DOHH2 (cell line): ENCODE data around the gene ADCY4.

Experiments used
- H3F3A ChIP-seq: fragments of 200-600 bp; sonication (generic), shearing (Covaris generic); 2 replicates; pipeline ENCODE4 v1.6.0; 2016; ENCODE audit warnings: antibody characterized with exemption, mild to moderate bottlenecking; ENCODE audit not compliant: control insufficient read depth, insufficient read depth
- H3K27ac ChIP-seq: fragments of 200-600 bp; sonication (generic); 2 replicates; pipeline ENCODE4 v1.5.1; 2014; ENCODE audit warnings: low read depth, mild to moderate bottlenecking, low read length, moderate library complexity
- H3K27me3 ChIP-seq: fragments of 200-600 bp; sonication (generic); 2 replicates; pipeline ENCODE4 v1.6.1; 2014; ENCODE audit warnings: mild to moderate bottlenecking, low read length, mixed read lengths; ENCODE audit not compliant: control insufficient read depth
- H3K36me3 ChIP-seq: fragments of 200-600 bp; sonication (generic); 2 replicates; pipeline ENCODE4 v1.6.1; 2014; ENCODE audit warnings: mild to moderate bottlenecking, low read length, moderate library complexity, mixed read lengths; ENCODE audit not compliant: control insufficient read depth
- H3K4me1 ChIP-seq: fragments of 200-600 bp; sonication (generic); 2 replicates; pipeline ENCODE4 v1.6.1; 2014; ENCODE audit warnings: mild to moderate bottlenecking, low read length, mixed read lengths; ENCODE audit not compliant: control insufficient read depth
- H3K4me2 ChIP-seq: fragments of 200-600 bp; sonication (generic); 2 replicates; pipeline ENCODE4 v1.6.0; 2014; ENCODE audit warnings: mild to moderate bottlenecking, low read length, moderate library complexity
- H3K4me3 ChIP-seq: fragments of 200-600 bp; sonication (generic); 2 replicates; pipeline ENCODE4 v1.5.1; 2014; ENCODE audit warnings: mild to moderate bottlenecking, low read length, mixed read lengths
- H3K79me2 ChIP-seq: fragments of 200-600 bp; sonication (generic); 2 replicates; pipeline ENCODE4 v1.6.1; 2014; ENCODE audit warnings: mild to moderate bottlenecking, low read length, mixed read lengths; ENCODE audit not compliant: control insufficient read depth
- H3K9me2 ChIP-seq: fragments of 200-600 bp; sonication (generic); replicated peaks from 2 replicates; pipeline ENCODE4 v1.6.1; 2014; ENCODE audit warnings: mild to moderate bottlenecking, low read length, mixed read lengths; ENCODE audit not compliant: control insufficient read depth
- H3K9me3 ChIP-seq: fragments of 200-600 bp; sonication (generic); 2 replicates; pipeline ENCODE4 v1.6.1; 2014; ENCODE audit warnings: antibody characterized with exemption, low read length, mixed read lengths; ENCODE audit not compliant: control insufficient read depth, insufficient read depth
- H4K20me1 ChIP-seq: fragments of 200-600 bp; sonication (generic); 2 replicates; pipeline ENCODE4 v1.6.0; 2014; ENCODE audit warnings: low read depth, mild to moderate bottlenecking, antibody characterized with exemption, low read length, moderate library complexity; ENCODE audit not compliant: control insufficient read depth, insufficient read depth
- CTCF ChIP-seq: fragments of 200-600 bp; sonication (generic); IDR thresholded peaks from one replicate; pipeline ENCODE4 v1.5.1; 2014; ENCODE audit warnings: antibody characterized with exemption, mild to moderate bottlenecking, low read depth, low read length; ENCODE audit not compliant: poor library complexity, severe bottlenecking
- EZH2phosphoT487 ChIP-seq: fragments of 200-600 bp; sonication (generic); IDR thresholded peaks from 2 replicates; pipeline ENCODE4 v1.6.1; 2017; ENCODE audit warnings: borderline replicate concordance, mild to moderate bottlenecking, antibody characterized with exemption, low read length, moderate library complexity, mixed read lengths

The ADCY4 gene

GRCh38 chr14:24338843-24339242 lies 4.0 kb upstream of the ADCY4 start:
- Histone ChIP-seq H3K36me3 (no peaks in the 10 kb centered on the region), H3K4me2 (peak overlapping the region; percentile 90), H3K4me3 (peak overlapping the region; percentile 83), H3K79me2 (no peaks in the 10 kb centered on the region), H4K20me1 (no peaks in the 10 kb centered on the region), H3K27me3 (peaks cover 13% of the 10 kb centered on the region), H3K27ac (no peak overlapping the region), H3K4me1 (peaks cover 19% of the 10 kb centered on the region), H3K9me3 (no peaks in the 10 kb centered on the region), H3K9me2 (no peaks in the 10 kb centered on the region), H3F3A (no peaks in the 10 kb centered on the region; the same call in 1 of the 2 replicates)
- TF ChIP-seq EZH2phosphoT487 (no peak), CTCF (no peak)

DNA sequence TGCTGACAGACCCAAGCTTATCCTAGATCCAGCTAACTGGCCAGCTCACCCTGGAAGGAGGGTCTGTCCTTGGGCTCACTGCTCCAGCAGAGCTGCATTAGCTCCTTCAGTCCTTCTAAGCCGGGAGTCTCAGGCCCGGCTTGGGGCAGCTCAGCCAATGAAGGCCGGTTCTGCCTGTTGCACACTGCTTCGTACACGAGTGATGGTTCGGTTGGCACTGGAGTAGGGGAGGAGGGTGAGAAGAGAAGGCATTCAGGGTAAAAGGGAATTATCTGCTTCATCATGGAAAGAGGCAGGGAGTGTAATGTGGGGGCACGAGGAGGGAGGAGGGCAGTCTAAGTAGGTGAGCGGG lies 2.9 kb upstream of the ADCY4 start:
- no peaks in the 10 kb centered on the region; the same call in 1 of the 2 replicates for H3F3A ChIP-seq
- H3K4me3 ChIP-seq: no peak overlapping the region
- TF ChIP-seq EZH2phosphoT487: no peak
- no peak for TF ChIP-seq CTCF
- no peak overlapping the region for H3K4me2 ChIP-seq
- H3K27ac ChIP-seq: no peak overlapping the region
- no peaks in the 10 kb centered on the region for H3K79me2 ChIP-seq
- no peaks in the 10 kb centered on the region for H3K9me2 ChIP-seq
- no peaks in the 10 kb centered on the region for H3K36me3 ChIP-seq
- H3K4me1 ChIP-seq: peaks cover 29% of the 10 kb centered on the region
- no peaks in the 10 kb centered on the region for H4K20me1 ChIP-seq
- H3K27me3 ChIP-seq: peaks cover 18% of the 10 kb centered on the region
- H3K9me3 ChIP-seq: no peaks in the 10 kb centered on the region

- peaks cover 23% of the 10 kb centered on the region for H3K27me3 ChIP-seq
These were observed 2.4 kb upstream of the ADCY4 start for GRCh38 chr14:24337144-24337823.

More at GRCh38 chr14:24337144-24337823, 2.4 kb upstream of the ADCY4 start:
- Histone ChIP-seq H4K20me1 (no peaks in the 10 kb centered on the region), H3K4me2 (no peak overlapping the region), H3K36me3 (no peaks in the 10 kb centered on the region), H3K9me2 (no peaks in the 10 kb centered on the region), H3K4me1 (peaks cover 35% of the 10 kb centered on the region), H3K79me2 (no peaks in the 10 kb centered on the region), H3K27ac (no peak overlapping the region), H3K4me3 (no peak overlapping the region), H3F3A (no peaks in the 10 kb centered on the region; the same call in 1 of the 2 replicates), H3K9me3 (no peaks in the 10 kb centered on the region)
- TF ChIP-seq EZH2phosphoT487 (no peak), CTCF (no peak)
